SKM-1 treated with dmso at 0.1 percent for 144 hours (cell line): ENCODE measurements around the gene SPAG17.

Experiments used
- DNase-seq: peaks from one replicate; lab custom pipeline; 2025; ENCODE audit not compliant: unreplicated experiment; lab: John Stamatoyannopoulos, UW

Gene SPAG17

DNA sequence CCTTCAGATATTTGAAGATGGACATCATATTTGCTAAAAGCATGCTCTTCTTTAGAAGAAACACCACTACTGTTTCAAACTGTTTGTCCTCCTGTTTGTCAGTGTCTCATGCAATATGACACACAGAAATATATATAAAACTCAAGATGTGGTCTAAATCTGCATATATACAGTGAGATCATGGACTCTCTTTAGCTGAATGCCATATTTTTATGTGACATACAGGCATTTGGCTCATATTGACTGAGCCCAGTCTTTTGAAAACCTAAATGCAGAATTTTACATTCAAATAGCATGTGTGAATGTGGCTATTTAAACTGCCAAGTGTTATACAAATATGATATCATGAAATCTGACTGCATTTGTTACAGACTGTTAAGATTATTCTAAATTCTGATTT, 274.0 kb downstream of the SPAG17 start:
- DNase-seq, result no peak

DNA sequence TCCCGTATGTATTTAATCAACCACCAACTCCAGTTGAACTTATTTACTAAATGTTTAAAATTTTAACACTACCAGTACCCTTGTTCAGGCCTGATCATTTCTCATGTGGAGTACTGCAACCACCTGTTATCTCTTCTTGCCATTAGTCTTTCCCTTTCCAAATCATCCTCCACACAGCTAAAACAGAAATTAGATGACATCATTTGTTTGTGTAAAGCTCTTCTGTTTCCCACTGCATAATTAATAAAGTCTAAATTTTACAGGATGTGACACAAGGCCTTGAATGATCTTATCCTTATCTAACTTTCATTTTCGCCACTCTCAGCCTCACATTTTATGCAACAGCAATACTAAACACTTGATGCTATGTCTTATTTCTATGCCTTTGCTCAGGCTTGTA, 280.0 kb downstream of the SPAG17 start:
- DNase-seq, result no peak

GRCh38 chr1:117904485-117904884, 280.5 kb downstream of the SPAG17 start:
- DNase-seq, result no peak
